H9 (cell line): ENCODE data around the gene FHIT. TPM values are rescaled to one million over a fixed set of nuclear protein-coding genes. Genes with fewer than 3 reads are reported as not detected.

Source experiments
- DNase-seq: peaks from one replicate; pipeline ENCODE4 v3.0.0-alpha.2; 2017
- H2AFZ ChIP-seq: one replicate; pipeline ENCODE4 v1.6.1; 2013; ENCODE audit warnings: mild to moderate bottlenecking, low read length, control low read depth, moderate library complexity
- H2AK5ac ChIP-seq: 2 replicates; pipeline ENCODE4 v1.6.1; 2013; ENCODE audit warnings: low read length, control low read depth, mixed read lengths; ENCODE audit not compliant: insufficient read length
- H2BK120ac ChIP-seq: one replicate; pipeline ENCODE4 v1.6.1; 2013; ENCODE audit warnings: low read depth, mild to moderate bottlenecking, low read length, control low read depth, inconsistent platforms; ENCODE audit not compliant: poor library complexity, severe bottlenecking
- H2BK12ac ChIP-seq: 2 replicates; pipeline ENCODE4 v1.6.1; 2013; ENCODE audit warnings: low read length, control low read depth, mixed read lengths, low read depth; ENCODE audit not compliant: insufficient read length
- H2BK15ac ChIP-seq: 2 replicates; pipeline ENCODE4 v1.6.1; 2013; ENCODE audit warnings: low read depth, low read length, control low read depth
- H2BK20ac ChIP-seq: one replicate; pipeline ENCODE4 v1.6.1; 2013; ENCODE audit warnings: low read depth, mild to moderate bottlenecking, low read length, control low read depth, inconsistent platforms; ENCODE audit not compliant: poor library complexity, severe bottlenecking
- H2BK5ac ChIP-seq: 2 replicates; pipeline ENCODE4 v1.6.1; 2013; ENCODE audit warnings: low read length, control low read depth, mixed read lengths; ENCODE audit not compliant: insufficient read length
- H3K14ac ChIP-seq: 2 replicates; pipeline ENCODE4 v1.6.1; 2013; ENCODE audit warnings: low read length, control low read depth; ENCODE audit not compliant: insufficient read depth
- H3K18ac ChIP-seq: 2 replicates; pipeline ENCODE4 v1.6.1; 2013; ENCODE audit warnings: low read depth, mild to moderate bottlenecking, mixed read lengths, low read length, control low read depth; ENCODE audit not compliant: insufficient read length
- H3K23ac ChIP-seq: 2 replicates; pipeline ENCODE4 v1.6.1; 2013; ENCODE audit warnings: low read length, control low read depth, mixed read lengths, low read depth; ENCODE audit not compliant: insufficient read length
- H3K23me2 ChIP-seq: 2 replicates; pipeline ENCODE4 v1.6.1; 2013; ENCODE audit warnings: low read depth, mild to moderate bottlenecking, mixed read lengths, low read length, control low read depth; ENCODE audit not compliant: insufficient read length, poor library complexity, severe bottlenecking
- H3K27ac ChIP-seq: 2 replicates; pipeline ENCODE4 v1.5.1; 2013; ENCODE audit warnings: low read length, control low read depth, mixed read lengths, low read depth; ENCODE audit not compliant: insufficient read length
- H3K27me3 ChIP-seq: 2 replicates; pipeline ENCODE4 v1.6.1; 2013; ENCODE audit warnings: low read length, control low read depth, inconsistent platforms; ENCODE audit not compliant: insufficient read depth
- H3K4ac ChIP-seq: 2 replicates; pipeline ENCODE4 v1.6.1; 2013; ENCODE audit warnings: low read depth, mild to moderate bottlenecking, control low read depth, inconsistent platforms, low read length, moderate library complexity
- H3K4me1 ChIP-seq: 2 replicates; pipeline ENCODE4 v1.6.1; 2013; ENCODE audit warnings: low read length, control low read depth, inconsistent platforms; ENCODE audit not compliant: insufficient read depth
- H3K4me2 ChIP-seq: 2 replicates; pipeline ENCODE4 v1.6.1; 2013; ENCODE audit warnings: low read length, control low read depth, mixed read lengths; ENCODE audit not compliant: insufficient read length, insufficient read depth
- H3K56ac ChIP-seq: 2 replicates; pipeline ENCODE4 v1.6.1; 2013; ENCODE audit warnings: low read depth, mild to moderate bottlenecking, mixed read lengths, low read length, control low read depth; ENCODE audit not compliant: insufficient read length
- H3K79me1 ChIP-seq: 2 replicates; pipeline ENCODE4 v1.6.1; 2013; ENCODE audit warnings: low read depth, mild to moderate bottlenecking, moderate library complexity, low read length, control low read depth, inconsistent platforms; ENCODE audit not compliant: insufficient read depth, poor library complexity, severe bottlenecking
- H3K79me2 ChIP-seq: 2 replicates; pipeline ENCODE4 v1.6.1; 2013; ENCODE audit warnings: low read length, control low read depth, inconsistent platforms; ENCODE audit not compliant: insufficient read depth
- H3K9ac ChIP-seq: 2 replicates; pipeline ENCODE4 v1.6.1; 2013; ENCODE audit warnings: low read length, control low read depth, mixed read lengths; ENCODE audit not compliant: insufficient read length; ENCODE audit errors: extremely low read depth
- H3K9me3 ChIP-seq: one replicate; pipeline ENCODE4 v1.6.1; 2013; ENCODE audit warnings: low read depth, low read length, inconsistent platforms; ENCODE audit not compliant: control insufficient read depth
- H3T11ph ChIP-seq: one replicate; pipeline ENCODE4 v1.6.1; 2013; ENCODE audit warnings: mild to moderate bottlenecking, low read length, control low read depth, inconsistent platforms
- H4K20me1 ChIP-seq: one replicate; pipeline ENCODE4 v1.6.1; 2013; ENCODE audit not compliant: control insufficient read depth, insufficient read length, insufficient read depth
- H4K5ac ChIP-seq: 2 replicates; pipeline ENCODE4 v1.6.1; 2013; ENCODE audit warnings: low read depth, mild to moderate bottlenecking, mixed read lengths, low read length, control low read depth; ENCODE audit not compliant: insufficient read length
- H4K8ac ChIP-seq: replicated peaks from 2 replicates; pipeline ENCODE4 v1.6.1; 2013; ENCODE audit warnings: low read length, control low read depth, mixed read lengths, low read depth; ENCODE audit not compliant: insufficient read length
- H4K91ac ChIP-seq: 2 replicates; pipeline ENCODE4 v1.6.1; 2013; ENCODE audit warnings: low read depth, mild to moderate bottlenecking, moderate library complexity, mixed read lengths, low read length, control low read depth; ENCODE audit not compliant: insufficient read length
- H3K27ac Mint-ChIP-seq, 3 experiments: 2 replicates in 2 of 3; 3 replicates in 1 of 3; pipeline ENCODE4 v1.8.0; 2020 to 2021; ENCODE audit warnings: mixed read lengths in 3 of 3, mild to moderate bottlenecking in 1 of 3, moderate library complexity in 1 of 3
- H3K27me3 Mint-ChIP-seq: 2 replicates; pipeline ENCODE4 v1.8.0; 2021; ENCODE audit warnings: low read depth, mild to moderate bottlenecking, moderate library complexity, mixed read lengths
- H3K36me3 Mint-ChIP-seq, 3 experiments: 2 replicates in 2 of 3; 3 replicates in 1 of 3; pipeline ENCODE4 v1.8.0; 2020 to 2021; ENCODE audit warnings: low read depth in 3 of 3, mixed read lengths in 3 of 3; ENCODE audit not compliant: insufficient read depth in 1 of 3
- H3K4me1 Mint-ChIP-seq, 2 experiments: 2 replicates each; pipeline ENCODE4 v1.8.0; 2020; ENCODE audit warnings: mixed read lengths in 2 of 2
- H3K4me3 Mint-ChIP-seq, 2 experiments: 2 replicates in 1 of 2; 3 replicates in 1 of 2; pipeline ENCODE4 v1.8.0; 2020 to 2021; ENCODE audit warnings: mild to moderate bottlenecking in 2 of 2, mixed read lengths in 2 of 2, moderate library complexity in 1 of 2
- H3K9me3 Mint-ChIP-seq, 2 experiments: 2 replicates in 1 of 2; 3 replicates in 1 of 2; pipeline ENCODE4 v1.8.0; 2020; ENCODE audit warnings: mild to moderate bottlenecking in 2 of 2, mixed read lengths in 2 of 2, moderate library complexity in 1 of 2
- CTCF ChIP-seq: fragments of 200-600 bp; sonication (generic); conservative IDR thresholded peaks from 3 replicates; pipeline ENCODE4 v1.8.0; 2021; ENCODE audit warnings: antibody characterized with exemption, mild to moderate bottlenecking
- WGBS: extraction: QIAGEN DNeasy Blood & Tissue Kit; methylation state at CpG from one replicate; pipeline ENCODE4 v1.1.7; 2013; ENCODE audit warnings: missing lambda C conversion rate, low lambda C conversion rate, mixed read lengths; ENCODE audit not compliant: insufficient read length; ENCODE audit errors: extremely low coverage; 5-methylcytosine and 5-hydroxymethylcytosine counted together
- total RNA-seq: library from RNA; stranded (reverse); gene quantifications from 2 replicates; pipeline ENCODE4 v1.2.1, GENCODE V29; 2021

FHIT gene
- total RNA-seq, 1 experiment from 2014 or later, result 3.0 TPM

- Histone ChIP-seq H4K20me1 (no peaks in the 10 kb centered on the region), H3K14ac (no peak overlapping the region), H3K23me2 (no peaks in the 10 kb centered on the region), H4K8ac (no peak overlapping the region), H3K9ac (no peak overlapping the region), H3K4me1 (peaks cover 3% of the 10 kb centered on the region; the same call in 1 of the 2 replicates), H3T11ph (no peak overlapping the region), H4K91ac (no peak overlapping the region), H3K27ac (no peak overlapping the region), H3K79me2 (no peaks in the 10 kb centered on the region), H3K23ac (no peak overlapping the region), H2AK5ac (no peak overlapping the region), H2BK12ac (no peak overlapping the region), H4K5ac (no peak overlapping the region), H3K27me3 (no peaks in the 10 kb centered on the region), H2BK20ac (no peak overlapping the region), H3K4me2 (no peak overlapping the region), H3K9me3 (no peaks in the 10 kb centered on the region), H2BK120ac (no peak overlapping the region), H2BK5ac (no peak overlapping the region), H3K56ac (no peak overlapping the region), H3K79me1 (no peaks in the 10 kb centered on the region), H2BK15ac (no peak overlapping the region), H3K4ac (no peak overlapping the region), H2AFZ (no peak overlapping the region), H3K18ac (no peak overlapping the region)
- Mint-ChIP-seq H3K27ac (no peak overlapping the region), H3K9me3 (peaks cover 0 to 3% of the 10 kb centered on the region in 2 experiments; a peak in 2 of 5 replicates), H3K36me3 (peaks cover 0 to 3% (median 0%) of the 10 kb centered on the region in 3 experiments; a peak in 2 of 7 replicates), H3K4me3 (no peak overlapping the region), H3K27me3 (no peaks in the 10 kb centered on the region), H3K4me1 (peaks cover 8 to 9% of the 10 kb centered on the region in 2 experiments)
- DNase-seq, result no peak
- no peak for TF ChIP-seq CTCF
- WGBS, result no CpG with 5 or more reads among the region's 4 CpGs
These were observed 1462.5 kb downstream of the FHIT start for GRCh38 chr3:59788801-59789200.
